Stimulated activated CD4-positive, alpha-beta T cell treated with anti-CD3 and anti-CD28 coated beads, Interleukin-15, amount 100 ng/mL, for 24 hours (primary cell): ENCODE measurements around the gene TEX26.
A peak's percentile ranks its signal among the peaks of the same experiment; 100 is the strongest.

Experiments
- DNase-seq: peaks from one replicate; pipeline ENCODE4 v3.0.0-alpha.2; 2020

Gene TEX26

DNA sequence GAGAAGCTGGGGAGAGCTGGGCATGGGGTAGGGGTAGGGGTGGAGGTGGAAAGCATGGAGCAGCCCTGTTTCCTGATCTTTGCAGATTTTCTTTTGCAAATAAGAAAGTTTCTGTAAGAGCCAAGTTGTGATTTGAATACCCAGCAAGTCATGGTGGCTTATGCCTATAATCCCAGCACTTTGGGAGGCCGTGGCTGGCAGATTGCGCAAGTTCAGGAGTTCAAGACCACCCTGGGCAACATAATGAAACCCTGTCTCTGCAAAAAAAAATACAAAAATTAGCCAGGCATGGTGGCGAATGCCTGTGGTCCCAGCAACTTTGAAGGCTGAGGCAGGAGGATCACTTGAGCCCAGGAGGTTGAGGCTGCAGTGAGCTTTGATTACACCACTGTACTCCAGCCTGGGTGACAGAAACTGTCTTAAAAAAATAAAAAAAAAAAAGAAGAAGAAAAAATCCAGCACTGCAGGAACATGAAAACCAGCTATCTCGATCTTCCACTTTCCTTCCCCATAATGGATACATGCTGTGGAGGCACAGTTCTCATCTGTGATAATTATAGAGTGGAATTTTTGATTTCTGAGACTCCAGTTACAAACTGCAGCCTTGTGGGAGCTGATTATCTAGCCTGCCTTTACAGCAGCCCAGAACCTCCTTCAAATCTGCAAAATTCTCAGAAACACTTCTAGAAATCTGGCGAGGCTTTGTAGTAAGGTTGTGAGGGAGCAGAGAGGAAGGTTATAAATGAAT is 12.1 kb upstream of the TEX26 start:
- DNase-seq, result no peak

DNA sequence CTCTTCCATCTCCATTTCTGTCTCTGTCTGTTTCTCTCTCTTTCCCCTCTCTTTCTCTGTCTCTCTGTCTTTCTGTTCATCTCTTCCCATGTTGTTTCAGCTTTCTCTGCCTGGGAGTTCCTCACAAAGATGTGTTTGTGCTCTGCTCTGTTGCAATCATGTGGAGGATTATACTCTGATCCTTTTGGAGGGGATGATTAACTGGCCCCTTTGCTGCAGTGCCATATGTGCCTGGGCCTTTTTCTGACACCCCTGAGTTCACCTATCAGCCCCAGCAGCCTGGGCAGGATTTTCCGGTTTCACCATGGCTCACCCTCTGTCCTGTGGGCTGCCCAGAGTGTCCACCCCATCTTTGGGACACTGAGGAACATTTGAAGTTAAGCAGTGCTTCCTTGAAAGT is 9.0 kb upstream of the TEX26 start:
- no peak for DNase-seq

DNA sequence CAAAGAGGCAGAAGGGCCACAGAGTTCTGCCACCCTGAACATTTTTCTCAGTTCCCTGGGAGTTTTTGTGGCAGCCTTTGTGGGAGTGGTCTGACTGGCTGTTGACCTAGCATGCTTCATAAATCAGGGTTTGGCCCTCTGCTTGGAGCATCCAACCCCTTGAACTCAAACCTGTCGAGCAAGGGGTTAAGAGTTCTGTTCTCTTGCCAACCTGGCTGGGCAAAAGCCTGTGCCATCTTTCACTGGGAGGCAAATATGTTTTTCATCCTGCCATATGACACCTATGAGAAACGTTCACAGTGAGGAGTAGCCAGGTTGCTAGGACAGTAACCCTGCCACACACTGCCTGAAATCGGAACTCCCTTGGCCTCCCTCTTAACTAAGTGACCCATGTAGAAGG is 7.7 kb upstream of the TEX26 start:
- DNase-seq, result no peak

DNA sequence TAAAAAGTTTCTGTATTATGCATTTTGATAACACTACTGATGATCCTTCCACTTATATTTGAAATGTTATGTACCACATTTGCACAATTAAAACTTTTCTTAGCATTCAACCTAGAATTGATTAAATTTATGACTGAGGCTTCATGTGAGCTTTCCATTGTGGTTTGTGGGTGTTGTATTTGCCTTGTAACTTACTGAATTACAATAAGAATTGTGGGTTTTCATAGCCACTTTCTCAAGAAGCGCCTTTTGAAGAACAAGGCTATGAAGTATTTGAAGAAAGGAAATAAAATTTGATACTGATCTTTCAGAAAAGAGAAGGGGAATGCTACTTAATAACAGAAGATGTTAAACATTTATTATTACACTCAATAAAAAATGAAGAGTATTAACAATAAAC is 7.0 kb upstream of the TEX26 start:
- DNase-seq, result no peak

DNA sequence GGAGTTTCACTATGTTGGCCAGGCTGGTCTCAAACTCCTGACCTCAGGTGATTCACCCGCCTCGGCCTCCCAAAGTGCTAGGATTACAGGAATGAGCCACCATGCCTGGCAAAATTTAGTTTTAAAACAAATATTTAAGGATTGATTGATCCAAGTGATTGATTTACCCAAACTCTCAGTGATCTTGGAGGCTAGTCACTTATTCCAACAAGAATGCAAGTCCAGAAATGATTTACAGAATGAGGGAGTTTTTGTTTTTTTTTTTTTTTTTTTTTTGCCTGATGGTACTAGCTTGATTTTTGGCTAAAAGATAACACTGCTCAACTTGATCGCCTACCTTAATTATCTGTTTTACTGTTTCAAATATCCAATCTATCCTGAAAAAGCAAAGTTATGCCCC is 5.7 kb upstream of the TEX26 start:
- no peak for DNase-seq

DNA sequence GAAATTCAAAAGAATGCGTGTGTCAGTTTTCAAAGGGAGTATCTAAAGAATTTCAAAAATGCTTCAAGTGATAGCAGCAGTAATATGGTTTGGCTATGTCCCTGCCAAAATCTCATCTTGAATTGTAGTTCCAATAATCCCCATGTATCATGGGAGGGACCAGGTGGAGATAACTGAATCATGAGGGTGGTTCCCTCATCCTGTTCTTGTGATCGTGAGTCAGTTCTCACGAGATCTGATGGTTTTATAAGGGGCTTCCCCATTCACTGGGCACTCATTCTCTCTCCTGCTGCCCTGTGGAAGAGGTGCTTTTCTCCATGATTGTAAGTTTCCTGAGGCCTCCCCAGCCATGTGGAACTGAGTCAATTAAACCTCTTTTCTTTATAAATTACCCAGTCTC is 5.3 kb upstream of the TEX26 start:
- DNase-seq, result peak; percentile 11

DNA sequence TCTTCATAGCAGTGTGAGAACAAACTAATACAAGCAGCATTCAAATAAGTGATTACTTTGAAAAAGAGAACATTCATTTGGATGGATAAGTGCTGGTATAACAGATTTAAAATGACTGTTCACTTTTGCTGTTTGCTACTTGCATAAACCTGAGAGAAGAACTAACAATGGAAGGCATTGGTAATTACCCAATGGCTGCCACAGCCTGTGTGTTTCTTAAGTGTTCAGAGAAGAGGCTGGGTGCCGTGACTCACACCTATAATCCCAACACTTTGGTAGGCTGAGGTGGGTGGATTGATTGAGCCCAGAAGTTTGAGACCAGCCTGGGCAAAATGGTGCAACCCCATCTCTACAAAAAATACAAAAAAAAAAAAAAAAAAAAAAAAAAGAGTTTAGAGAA is 4.9 kb upstream of the TEX26 start:
- DNase-seq, result peak; percentile 26

DNA sequence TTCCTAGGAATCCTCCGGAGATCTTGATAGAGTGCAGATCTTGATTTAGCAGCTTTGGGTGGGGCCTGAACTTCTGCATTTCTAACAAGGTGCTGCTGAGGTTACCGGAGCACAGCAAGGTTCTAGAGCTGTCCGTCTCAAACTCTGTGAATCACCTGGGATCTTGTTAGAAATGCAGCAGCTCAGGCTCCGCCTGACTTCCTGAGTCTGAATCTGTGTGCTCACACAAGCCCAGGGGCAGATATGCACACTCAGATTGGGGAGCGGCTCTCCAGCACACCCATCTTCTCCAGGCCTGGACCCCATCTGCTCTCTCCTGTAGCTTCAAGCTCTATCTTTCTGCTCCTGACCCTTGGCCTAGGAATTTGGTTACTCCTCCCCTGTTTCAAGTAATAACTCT is 3.5 kb upstream of the TEX26 start:
- DNase-seq, result no peak

DNA sequence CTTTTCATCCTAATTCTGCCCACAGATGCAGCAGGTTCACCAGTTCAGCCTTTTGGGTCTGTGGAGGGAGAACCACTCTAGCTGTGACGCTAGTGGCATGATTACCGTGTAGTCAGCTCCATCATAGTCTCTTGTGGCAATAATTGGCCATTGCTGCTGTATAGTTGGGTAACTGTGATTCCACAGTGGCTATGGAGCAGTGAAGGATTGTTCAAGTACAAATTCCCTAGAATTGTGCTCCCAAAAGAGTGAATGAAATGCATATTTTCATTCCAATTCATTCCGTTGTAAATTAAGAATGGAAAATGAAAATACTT is 856 bp downstream of the TEX26 start:
- DNase-seq, result no peak

DNA sequence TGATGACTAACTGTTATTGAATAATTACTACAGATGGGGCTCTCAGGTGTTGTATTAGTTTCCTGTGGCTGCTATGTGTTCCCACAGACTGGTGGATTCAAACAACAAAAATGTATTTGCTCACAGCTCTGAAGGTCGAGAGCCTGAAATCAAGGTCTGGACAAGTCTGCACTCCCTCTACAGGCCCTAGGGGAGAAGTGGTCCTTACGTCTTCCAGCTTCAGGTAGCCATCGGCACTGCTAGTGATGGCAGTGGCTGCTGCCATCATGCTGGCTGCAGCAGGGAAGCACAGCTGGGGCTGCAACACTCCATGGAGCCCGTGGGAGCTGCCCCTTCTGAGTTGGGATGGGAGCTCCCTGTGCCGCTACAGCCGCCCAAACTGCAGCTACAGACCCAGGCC is 1.9 kb downstream of the TEX26 start:
- no peak for DNase-seq

DNA sequence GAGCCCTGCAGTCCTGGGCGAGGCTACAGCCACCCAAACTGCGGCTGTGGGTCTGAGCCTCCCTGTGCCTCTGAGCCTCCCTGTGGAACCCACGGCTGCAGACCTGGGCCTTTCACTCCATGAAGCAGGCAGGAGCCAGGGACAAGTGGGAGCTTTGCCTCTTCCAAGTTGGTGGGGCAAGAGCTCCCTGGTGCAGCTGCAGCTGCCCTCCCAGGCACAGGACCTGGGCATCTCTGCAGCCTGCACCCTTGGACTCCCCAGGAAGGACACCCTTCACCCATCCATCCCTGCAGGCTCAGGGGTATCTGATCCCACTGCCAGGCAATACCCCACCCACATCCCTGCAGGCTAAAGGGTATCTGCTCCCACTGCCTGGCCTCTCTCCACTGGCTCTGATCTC is 2.3 kb downstream of the TEX26 start:
- DNase-seq, result no peak

GRCh38 chr13:30936971-30937370 is 4.5 kb downstream of the TEX26 start:
- no peak for DNase-seq

GRCh38 chr13:30943881-30944280 is 11.4 kb downstream of the TEX26 start:
- no peak for DNase-seq

- DNase-seq, result no peak
Measured at GRCh38 chr13:30957258-30957943, 24.9 kb downstream of the TEX26 start.

DNA sequence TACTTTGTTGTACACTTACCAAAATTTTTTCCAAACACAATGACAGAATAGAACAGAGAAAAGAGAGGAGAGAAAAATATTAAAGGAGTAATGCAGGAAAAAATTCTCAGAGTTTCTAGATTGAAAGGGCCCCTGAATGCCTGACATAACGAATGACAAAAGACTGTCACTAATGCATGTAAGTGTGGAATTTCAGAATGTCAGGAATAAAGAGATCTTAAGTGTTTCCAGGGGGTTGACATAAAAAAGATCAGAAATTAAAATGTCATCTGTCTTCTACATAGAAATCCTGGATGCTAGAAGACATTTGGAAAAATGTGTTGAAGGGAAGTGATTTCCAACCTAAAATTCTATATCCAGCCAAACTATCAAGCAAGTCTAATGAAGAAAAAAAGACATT is 27.2 kb downstream of the TEX26 start:
- DNase-seq, result no peak

DNA sequence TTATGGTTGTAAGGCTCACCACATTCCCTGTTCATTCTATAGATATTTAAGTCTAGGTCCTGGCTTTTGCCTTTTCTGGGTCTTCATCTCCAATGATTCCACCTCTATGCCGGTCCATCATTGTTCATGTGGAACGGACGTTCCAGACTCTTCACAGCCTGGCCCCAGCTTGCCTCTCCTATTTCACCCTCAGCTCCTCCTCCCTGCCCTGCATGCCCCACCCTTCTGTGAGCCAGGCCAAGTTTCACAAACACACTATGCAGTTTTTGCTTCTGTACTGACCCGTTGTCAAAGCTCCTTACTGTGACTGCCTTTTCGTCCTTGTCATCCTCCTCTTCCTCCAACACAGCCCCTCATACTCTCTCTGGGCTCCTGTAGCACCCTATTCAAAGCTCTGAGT is 31.3 kb downstream of the TEX26 start:
- no peak for DNase-seq

DNA sequence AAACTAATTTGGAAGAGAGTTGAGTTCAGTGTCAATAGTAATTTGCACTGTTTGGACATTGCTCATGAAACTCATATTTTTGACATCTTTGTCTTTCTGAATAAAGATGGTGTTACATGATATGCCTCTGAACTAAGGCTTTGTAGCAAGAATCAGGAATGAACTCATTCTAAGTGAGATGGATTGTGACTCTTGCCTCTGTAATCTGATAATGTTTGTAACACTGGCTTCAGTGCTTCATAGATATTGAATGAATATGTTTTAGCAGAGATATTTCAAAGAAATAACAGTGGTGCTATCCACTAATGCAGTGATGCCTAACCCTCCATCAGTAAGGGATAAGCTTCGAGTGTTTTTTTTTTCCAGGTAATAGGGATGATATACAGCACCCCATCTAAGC is 32.9 kb downstream of the TEX26 start:
- no peak for DNase-seq

DNA sequence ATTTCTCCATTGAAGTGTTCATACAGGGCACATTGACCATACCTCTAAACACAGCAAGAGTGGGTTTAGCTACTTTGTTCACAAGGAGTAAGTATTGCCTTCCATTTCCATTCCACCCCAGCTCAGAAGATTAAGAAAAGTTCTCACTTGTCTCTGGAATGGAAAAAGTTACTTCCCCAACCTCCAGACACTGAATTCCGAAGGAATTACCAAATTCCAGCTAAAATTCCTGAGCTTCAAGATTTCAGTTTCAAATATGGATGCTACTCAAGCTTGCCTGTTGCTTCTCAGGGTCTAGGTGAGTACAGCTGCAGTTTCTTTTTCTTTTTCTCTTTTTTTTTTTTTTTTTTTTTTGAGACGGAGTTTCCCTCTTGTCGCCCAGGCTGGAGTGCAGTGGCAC is 33.6 kb downstream of the TEX26 start:
- no peak for DNase-seq

DNA sequence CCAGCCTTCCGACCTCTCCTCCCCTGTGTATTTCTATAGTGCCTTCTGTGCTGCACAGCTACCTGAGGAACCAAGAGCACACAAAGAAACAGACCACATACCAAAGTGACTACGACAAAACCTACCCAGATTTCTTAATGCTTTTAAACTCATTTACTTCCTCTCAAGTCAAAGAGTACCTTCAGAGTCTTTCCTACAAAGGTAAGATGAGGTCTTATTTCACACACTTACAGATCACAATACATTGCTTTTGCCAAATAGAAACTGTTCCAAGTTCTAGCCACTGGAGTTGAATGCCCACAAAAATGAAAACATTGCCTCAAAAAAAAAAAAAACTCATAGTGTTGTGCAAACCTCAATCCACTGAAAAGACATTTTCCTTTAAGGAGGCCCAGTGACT is 36.4 kb downstream of the TEX26 start:
- no peak for DNase-seq

GRCh38 chr13:30971575-30971974 is 39.1 kb downstream of the TEX26 start:
- no peak for DNase-seq

- no peak for DNase-seq
Measured at GRCh38 chr13:30972888-30973377, 40.5 kb downstream of the TEX26 start.

- DNase-seq, result no peak
Measured at GRCh38 chr13:30974350-30974749, 41.9 kb downstream of the TEX26 start.

DNA sequence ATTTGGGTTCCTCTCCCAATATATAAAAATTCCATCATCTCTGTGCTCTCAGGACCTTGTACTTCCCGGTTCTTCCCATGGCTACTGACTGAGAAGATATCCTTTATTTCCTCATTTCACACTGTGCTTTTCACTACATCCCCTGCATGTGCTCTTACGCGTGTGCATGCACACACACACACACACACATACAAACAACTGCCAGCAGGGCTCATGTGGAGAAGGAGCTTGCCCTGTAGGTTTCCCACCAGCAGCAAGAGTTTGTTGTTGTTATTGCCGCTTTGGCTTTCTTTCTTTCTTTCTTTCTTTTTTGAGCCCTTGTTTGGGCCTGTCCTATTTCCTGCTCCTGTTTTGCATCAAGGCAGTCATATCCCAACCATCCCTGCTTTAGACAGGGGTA is 43.6 kb downstream of the TEX26 start:
- DNase-seq, result no peak

DNA sequence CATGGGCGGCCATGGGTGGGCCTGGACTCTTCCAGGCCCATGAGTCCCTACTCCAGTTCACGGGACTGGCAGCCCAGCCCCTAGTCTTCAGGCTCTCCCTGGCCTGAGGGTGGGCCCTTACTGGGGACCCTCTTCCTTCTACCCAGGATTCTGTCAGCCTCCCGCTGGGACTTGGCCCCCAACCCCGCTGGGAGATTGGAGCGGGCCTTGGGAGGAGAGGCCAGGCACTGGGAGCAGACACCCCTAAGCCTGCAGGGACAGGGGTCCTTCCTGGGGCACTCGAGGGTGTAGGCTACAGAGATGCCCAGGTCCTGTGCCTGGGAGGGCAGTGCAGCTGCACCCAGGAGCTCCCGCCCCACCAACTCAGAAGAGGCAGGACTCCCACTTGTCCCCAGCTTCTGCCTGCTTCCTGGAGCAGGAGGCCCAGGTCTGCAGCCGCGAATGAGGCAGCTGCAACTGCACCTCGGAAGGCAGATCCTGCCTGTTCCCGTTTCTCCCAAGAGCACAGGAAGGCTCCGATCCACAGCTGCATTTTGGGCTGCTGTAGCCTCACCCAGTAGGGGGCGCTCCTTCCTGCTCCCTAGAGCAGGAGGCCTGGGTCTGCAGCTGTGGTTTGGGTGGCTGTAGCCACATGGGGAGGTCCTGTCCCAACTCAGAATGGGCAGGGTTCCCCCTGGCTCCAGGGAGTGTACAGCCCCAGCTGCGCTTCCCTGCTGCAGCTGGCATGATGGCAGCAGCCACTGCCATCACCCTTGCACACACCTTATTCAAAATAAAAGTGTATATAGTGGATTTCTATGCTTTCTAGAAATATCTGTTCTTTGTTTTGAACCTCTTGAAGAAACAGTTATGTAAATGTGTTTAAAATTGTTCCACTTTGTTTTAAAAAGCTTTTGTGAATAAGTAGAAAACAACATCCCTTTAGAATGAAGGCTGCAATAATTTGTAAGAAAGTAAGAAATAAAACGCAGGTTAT is 46.8 kb downstream of the TEX26 start:
- peak; percentile 66 for DNase-seq
